ENCODE data around the gene INPP4B.

The INPP4B gene

DNA sequence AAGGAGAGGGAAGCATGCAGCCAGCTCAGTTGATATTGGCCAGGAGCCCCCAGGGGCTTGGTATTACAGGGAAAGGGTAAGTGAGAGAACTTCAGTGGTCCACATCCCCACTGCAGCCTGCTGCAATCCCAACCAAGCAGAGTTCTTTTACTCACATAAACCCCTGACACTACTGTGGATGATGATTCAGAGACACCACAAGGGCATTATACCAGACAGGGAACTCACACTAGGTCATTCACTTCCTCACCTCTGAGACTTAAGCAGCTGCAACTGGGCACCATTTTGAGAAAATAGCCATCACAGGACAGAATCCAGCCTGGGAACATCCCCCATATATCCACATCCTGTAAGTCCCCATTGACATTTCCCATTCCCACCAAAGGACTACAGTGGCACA lies 248.0 kb downstream of the INPP4B start:
- no peaks in the 10 kb centered on the region for H3K27me3 ChIP-seq
- no peak overlapping the region for H3K27ac ChIP-seq
- H3K4me3 ChIP-seq, result no peak overlapping the region
- TF ChIP-seq Cebpa-rat (IDR thresholded peaks at IDR 0.05), result no peak
- H4K20me1 ChIP-seq, result no peaks in the 10 kb centered on the region
- H3K4me2 ChIP-seq, result no peak overlapping the region
- H3K4me1 ChIP-seq, result no peaks in the 10 kb centered on the region
- no peaks in the 10 kb centered on the region for H3K36me3 ChIP-seq
- H3K9ac ChIP-seq, result no peak overlapping the region
- H3K9me3 ChIP-seq, result peaks cover 4% of the 10 kb centered on the region; the same call in 1 of the 2 replicates

- Histone ChIP-seq H3K9me3 (no peaks in the 10 kb centered on the region), H4K20me1 (no peaks in the 10 kb centered on the region), H3K4me3 (no peak overlapping the region), H3K9ac (no peak overlapping the region), H3K36me3 (no peaks in the 10 kb centered on the region), H3K4me1 (no peaks in the 10 kb centered on the region), H3K27ac (no peak overlapping the region), H3K27me3 (no peaks in the 10 kb centered on the region), H3K4me2 (no peak overlapping the region)
- no peak for TF ChIP-seq Cebpa-rat (IDR thresholded peaks at IDR 0.05)
These were observed 249.5 kb downstream of the INPP4B start for GRCh38 chr4:142596595-142596994.

GRCh38 chr4:142596121-142596520 lies 250.0 kb downstream of the INPP4B start:
- no peak overlapping the region for H3K4me2 ChIP-seq
- H3K4me3 ChIP-seq, result no peak overlapping the region
- no peaks in the 10 kb centered on the region for H3K27me3 ChIP-seq
- no peaks in the 10 kb centered on the region for H3K9me3 ChIP-seq
- no peak for TF ChIP-seq Cebpa-rat (IDR thresholded peaks at IDR 0.05)
- H3K4me1 ChIP-seq, result no peaks in the 10 kb centered on the region
- no peak overlapping the region for H3K27ac ChIP-seq
- no peak overlapping the region for H3K9ac ChIP-seq
- H4K20me1 ChIP-seq, result no peaks in the 10 kb centered on the region
- H3K36me3 ChIP-seq, result no peaks in the 10 kb centered on the region

- Histone ChIP-seq H3K9ac (no peak overlapping the region), H3K9me3 (no peaks in the 10 kb centered on the region), H3K36me3 (no peaks in the 10 kb centered on the region), H3K27me3 (no peaks in the 10 kb centered on the region), H3K27ac (no peak overlapping the region), H4K20me1 (no peaks in the 10 kb centered on the region), H3K4me1 (no peaks in the 10 kb centered on the region), H3K4me2 (no peak overlapping the region), H3K4me3 (no peak overlapping the region)
- TF ChIP-seq Cebpa-rat (IDR thresholded peaks at IDR 0.05), result no peak
These were observed 250.8 kb downstream of the INPP4B start for GRCh38 chr4:142595222-142595871.

GRCh38 chr4:142585411-142585810 lies 260.7 kb downstream of the INPP4B start:
- H3K27ac ChIP-seq, result no peak overlapping the region
- H3K4me3 ChIP-seq, result no peak overlapping the region
- H3K4me2 ChIP-seq, result no peak overlapping the region
- no peaks in the 10 kb centered on the region for H3K27me3 ChIP-seq
- no peaks in the 10 kb centered on the region for H3K36me3 ChIP-seq
- H3K9ac ChIP-seq, result no peak overlapping the region
- TF ChIP-seq Cebpa-rat (IDR thresholded peaks at IDR 0.05), result no peak
- no peaks in the 10 kb centered on the region for H4K20me1 ChIP-seq
- H3K9me3 ChIP-seq, result no peaks in the 10 kb centered on the region
- no peaks in the 10 kb centered on the region for H3K4me1 ChIP-seq

GRCh38 chr4:142583708-142584107 lies 262.4 kb downstream of the INPP4B start:
- Histone ChIP-seq H3K27me3 (no peaks in the 10 kb centered on the region), H3K4me3 (no peak overlapping the region), H3K27ac (no peak overlapping the region), H3K36me3 (no peaks in the 10 kb centered on the region), H3K9ac (no peak overlapping the region), H3K4me2 (no peak overlapping the region), H3K4me1 (no peaks in the 10 kb centered on the region), H3K9me3 (no peaks in the 10 kb centered on the region), H4K20me1 (no peaks in the 10 kb centered on the region)
- no peak for TF ChIP-seq Cebpa-rat (IDR thresholded peaks at IDR 0.05)

- H3K9ac ChIP-seq, result no peak overlapping the region
- H3K27me3 ChIP-seq, result no peaks in the 10 kb centered on the region
- no peaks in the 10 kb centered on the region for H3K4me1 ChIP-seq
- no peak overlapping the region for H3K4me2 ChIP-seq
- TF ChIP-seq Cebpa-rat (IDR thresholded peaks at IDR 0.05), result no peak
- H3K9me3 ChIP-seq, result no peaks in the 10 kb centered on the region
- no peaks in the 10 kb centered on the region for H4K20me1 ChIP-seq
- no peak overlapping the region for H3K4me3 ChIP-seq
- H3K36me3 ChIP-seq, result no peaks in the 10 kb centered on the region
- H3K27ac ChIP-seq, result no peak overlapping the region
These were observed 263.8 kb downstream of the INPP4B start for GRCh38 chr4:142582340-142582739.

GRCh38 chr4:142581881-142582280 lies 264.2 kb downstream of the INPP4B start:
- Histone ChIP-seq H3K4me2 (no peak overlapping the region), H3K9ac (no peak overlapping the region), H3K9me3 (no peaks in the 10 kb centered on the region), H3K36me3 (no peaks in the 10 kb centered on the region), H4K20me1 (no peaks in the 10 kb centered on the region), H3K4me3 (no peak overlapping the region), H3K27me3 (no peaks in the 10 kb centered on the region), H3K4me1 (no peaks in the 10 kb centered on the region), H3K27ac (no peak overlapping the region)
- TF ChIP-seq Cebpa-rat (IDR thresholded peaks at IDR 0.05), result no peak

DNA sequence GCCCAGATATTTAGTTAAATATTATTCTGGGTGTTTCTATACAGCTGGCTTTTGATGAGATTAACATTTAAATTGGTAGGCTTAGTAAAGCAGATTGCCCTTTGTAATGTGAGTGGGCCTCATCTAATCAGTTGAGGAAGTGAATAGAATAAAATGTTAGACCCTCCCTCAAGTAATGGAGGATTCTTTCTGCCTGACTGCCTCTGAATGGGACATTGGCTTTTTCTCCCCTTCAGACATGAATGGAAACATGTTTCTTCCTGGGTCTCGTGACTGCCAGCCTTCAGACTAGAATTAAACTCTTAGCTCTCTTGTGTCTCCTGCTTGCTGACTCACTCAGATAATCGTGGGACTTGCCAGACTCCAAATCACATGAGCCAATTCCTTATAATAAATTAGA lies 266.7 kb downstream of the INPP4B start:
- Histone ChIP-seq H3K36me3 (no peaks in the 10 kb centered on the region), H3K4me2 (no peak overlapping the region), H3K27ac (no peak overlapping the region), H3K4me1 (no peaks in the 10 kb centered on the region), H3K9me3 (no peaks in the 10 kb centered on the region), H3K27me3 (no peaks in the 10 kb centered on the region), H3K9ac (no peak overlapping the region), H4K20me1 (no peaks in the 10 kb centered on the region), H3K4me3 (no peak overlapping the region)
- no peak for TF ChIP-seq Cebpa-rat (IDR thresholded peaks at IDR 0.05)

GRCh38 chr4:142574306-142574705 lies 271.8 kb downstream of the INPP4B start:
- Histone ChIP-seq H3K4me2 (no peak overlapping the region), H3K9me3 (no peaks in the 10 kb centered on the region), H3K27me3 (no peaks in the 10 kb centered on the region), H3K4me1 (no peaks in the 10 kb centered on the region), H3K9ac (no peak overlapping the region), H3K4me3 (no peak overlapping the region), H3K27ac (no peak overlapping the region), H4K20me1 (no peaks in the 10 kb centered on the region), H3K36me3 (no peaks in the 10 kb centered on the region)
- no peak for TF ChIP-seq Cebpa-rat (IDR thresholded peaks at IDR 0.05)

DNA sequence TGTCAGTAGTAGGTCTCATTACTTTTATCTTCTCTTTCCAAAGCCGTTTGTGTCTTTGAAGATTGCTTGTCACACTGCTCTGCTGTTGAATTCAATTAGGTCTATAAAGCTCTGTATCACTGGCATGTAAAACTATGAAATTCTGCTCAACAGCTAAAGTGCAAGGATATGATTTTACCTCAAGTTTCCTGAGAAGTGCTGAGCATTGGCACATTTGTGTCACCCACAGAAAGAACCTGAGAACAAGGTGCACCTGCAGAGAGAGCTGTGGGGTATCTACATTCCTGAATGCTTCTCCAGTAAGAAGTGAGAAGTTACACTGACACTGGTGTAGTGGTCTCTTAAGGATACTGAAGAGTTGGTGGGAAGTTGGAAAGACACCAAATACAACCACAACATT lies 274.0 kb downstream of the INPP4B start:
- no peak overlapping the region for H3K4me3 ChIP-seq
- H3K36me3 ChIP-seq, result no peaks in the 10 kb centered on the region
- H4K20me1 ChIP-seq, result no peaks in the 10 kb centered on the region
- H3K27ac ChIP-seq, result no peak overlapping the region
- no peaks in the 10 kb centered on the region for H3K4me1 ChIP-seq
- no peaks in the 10 kb centered on the region for H3K27me3 ChIP-seq
- H3K9ac ChIP-seq, result no peak overlapping the region
- TF ChIP-seq Cebpa-rat (IDR thresholded peaks at IDR 0.05), result no peak
- no peaks in the 10 kb centered on the region for H3K9me3 ChIP-seq
- no peak overlapping the region for H3K4me2 ChIP-seq
